ENCODE data around the gene SUGCT.

Gene SUGCT

DNA sequence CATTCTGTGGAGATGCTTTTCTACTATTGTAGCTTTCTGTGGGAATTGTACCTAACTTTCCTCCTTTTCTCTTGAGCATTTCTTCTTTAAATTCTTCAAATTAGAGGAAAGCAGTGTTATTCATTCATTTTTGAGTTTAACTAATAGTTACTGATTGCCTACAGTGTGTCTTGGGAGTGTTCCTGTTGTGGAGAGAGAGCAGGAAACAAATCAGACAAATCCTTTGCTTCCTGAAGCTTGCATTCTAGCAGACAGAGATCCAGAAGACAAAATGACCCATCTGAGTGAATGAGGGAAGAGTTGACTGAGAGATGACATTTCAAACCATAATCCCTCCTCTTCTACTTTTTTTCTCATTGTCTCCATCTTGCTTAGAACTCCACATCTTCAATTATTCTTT, 170.4 kb downstream of the SUGCT start:
- Histone ChIP-seq H3K4me3 (ENCODE audit: low read depth in 1 of 5, low read length in 5 of 5) (no peak overlapping the region), H3K36me3 (ENCODE audit: control insufficient read depth in 5 of 5, insufficient read depth in 5 of 5, low read length in 5 of 5) (no peaks in the 10 kb centered on the region), H3K9me3 (ENCODE audit: control insufficient read depth in 5 of 5, low read length in 5 of 5) (no peaks in the 10 kb centered on the region), H3K27me3 (ENCODE audit: control insufficient read depth in 5 of 5, insufficient read depth in 4 of 5, low read length in 5 of 5) (no peaks in the 10 kb centered on the region), H3K9ac (ENCODE audit: low read length in 5 of 5) (no peak overlapping the region), H3K27ac (ENCODE audit: low read depth, low read length) (no peak overlapping the region), H3K4me1 (ENCODE audit: control insufficient read depth in 5 of 5, insufficient read depth in 5 of 5, low read length in 5 of 5) (no peaks in the 10 kb centered on the region)

DNA sequence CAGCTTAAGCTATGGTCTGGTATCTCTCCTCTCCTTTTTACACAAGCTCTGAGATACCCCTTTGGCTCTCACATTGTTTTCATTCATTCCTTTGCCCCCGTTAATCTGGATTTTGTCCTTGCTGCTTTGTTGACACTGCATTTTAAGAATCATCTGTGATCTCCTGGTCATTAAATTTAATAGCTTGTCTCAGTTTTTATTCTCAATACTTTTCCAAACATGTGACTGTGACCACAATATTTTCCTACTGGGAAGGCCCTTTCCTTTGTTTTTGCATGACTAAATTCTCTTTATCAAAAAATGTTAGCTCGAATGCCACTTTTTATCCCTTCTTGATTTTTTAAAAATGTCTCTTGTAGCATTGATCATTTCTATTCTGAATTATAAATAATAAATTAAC, 171.2 kb downstream of the SUGCT start:
- Histone ChIP-seq H3K36me3 (ENCODE audit: control insufficient read depth in 5 of 5, insufficient read depth in 5 of 5, low read length in 5 of 5) (no peaks in the 10 kb centered on the region), H3K27ac (ENCODE audit: low read depth, low read length) (no peak overlapping the region), H3K4me1 (ENCODE audit: control insufficient read depth in 5 of 5, insufficient read depth in 5 of 5, low read length in 5 of 5) (no peaks in the 10 kb centered on the region), H3K27me3 (ENCODE audit: control insufficient read depth in 5 of 5, insufficient read depth in 4 of 5, low read length in 5 of 5) (no peaks in the 10 kb centered on the region), H3K9ac (ENCODE audit: low read length in 5 of 5) (no peak overlapping the region), H3K4me3 (ENCODE audit: low read depth in 1 of 5, low read length in 5 of 5) (no peak overlapping the region), H3K9me3 (ENCODE audit: control insufficient read depth in 5 of 5, low read length in 5 of 5) (no peaks in the 10 kb centered on the region)

DNA sequence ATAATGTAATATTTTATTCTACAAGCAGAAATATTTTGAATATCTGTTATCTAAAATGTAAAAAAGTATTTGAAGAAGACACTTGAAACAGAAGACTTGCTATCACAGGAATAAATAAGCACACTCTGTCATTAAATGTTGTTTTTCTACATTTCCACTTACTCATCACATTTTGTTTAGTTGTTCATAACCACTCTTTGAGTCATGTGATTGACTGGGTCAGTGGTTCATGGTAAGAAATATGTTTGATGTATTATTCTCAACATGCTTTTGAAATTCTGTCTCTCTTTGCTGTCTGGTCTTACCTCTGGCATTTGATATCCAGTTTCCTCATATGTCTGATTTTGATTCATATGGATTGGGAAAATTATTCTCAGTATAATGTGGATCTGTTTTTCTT, 171.8 kb downstream of the SUGCT start:
- Histone ChIP-seq H3K27ac (ENCODE audit: low read depth, low read length) (no peak overlapping the region), H3K27me3 (ENCODE audit: control insufficient read depth in 5 of 5, insufficient read depth in 4 of 5, low read length in 5 of 5) (no peaks in the 10 kb centered on the region), H3K9ac (ENCODE audit: low read length in 5 of 5) (no peak overlapping the region), H3K9me3 (ENCODE audit: control insufficient read depth in 5 of 5, low read length in 5 of 5) (no peaks in the 10 kb centered on the region), H3K4me3 (ENCODE audit: low read depth in 1 of 5, low read length in 5 of 5) (no peak overlapping the region), H3K36me3 (ENCODE audit: control insufficient read depth in 5 of 5, insufficient read depth in 5 of 5, low read length in 5 of 5) (no peaks in the 10 kb centered on the region), H3K4me1 (ENCODE audit: control insufficient read depth in 5 of 5, insufficient read depth in 5 of 5, low read length in 5 of 5) (no peaks in the 10 kb centered on the region)

GRCh38 chr7:40310258-40310657, 175.5 kb downstream of the SUGCT start:
- Histone ChIP-seq H3K4me3 (ENCODE audit: low read depth in 1 of 5, low read length in 5 of 5) (no peak overlapping the region), H3K9ac (ENCODE audit: low read length in 5 of 5) (no peak overlapping the region), H3K27me3 (ENCODE audit: control insufficient read depth in 5 of 5, insufficient read depth in 4 of 5, low read length in 5 of 5) (no peaks in the 10 kb centered on the region), H3K36me3 (ENCODE audit: control insufficient read depth in 5 of 5, insufficient read depth in 5 of 5, low read length in 5 of 5) (no peaks in the 10 kb centered on the region), H3K27ac (ENCODE audit: low read depth, low read length) (no peak overlapping the region), H3K4me1 (ENCODE audit: control insufficient read depth in 5 of 5, insufficient read depth in 5 of 5, low read length in 5 of 5) (no peaks in the 10 kb centered on the region), H3K9me3 (ENCODE audit: control insufficient read depth in 5 of 5, low read length in 5 of 5) (no peaks in the 10 kb centered on the region)

DNA sequence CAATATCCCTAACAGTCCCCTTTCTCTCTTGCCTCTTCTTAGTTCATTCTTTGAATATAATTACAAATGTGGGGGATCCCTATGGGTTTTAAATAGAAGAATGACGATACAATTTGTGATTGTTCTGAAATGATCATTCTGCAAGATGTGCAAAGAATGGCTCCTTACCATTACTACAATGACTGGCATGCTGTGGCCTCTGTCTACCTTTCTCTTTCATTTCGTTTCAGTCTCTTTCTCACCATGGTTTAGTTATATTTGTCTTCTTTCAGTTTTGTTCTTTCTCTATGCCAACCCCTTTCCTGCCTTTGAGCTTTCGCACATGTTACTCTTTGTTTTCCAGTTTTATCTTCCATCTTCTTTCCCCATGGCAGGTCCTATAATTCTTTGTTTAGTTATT, 176.5 kb downstream of the SUGCT start:
- H3K4me3 ChIP-seq (ENCODE audit: low read depth in 1 of 5, low read length in 5 of 5): no peak overlapping the region
- no peak overlapping the region for H3K9ac ChIP-seq (ENCODE audit: low read length in 5 of 5)
- no peaks in the 10 kb centered on the region for H3K36me3 ChIP-seq (ENCODE audit: control insufficient read depth in 5 of 5, insufficient read depth in 5 of 5, low read length in 5 of 5)
- no peak overlapping the region for H3K27ac ChIP-seq (ENCODE audit: low read depth, low read length)
- no peaks in the 10 kb centered on the region for H3K4me1 ChIP-seq (ENCODE audit: control insufficient read depth in 5 of 5, insufficient read depth in 5 of 5, low read length in 5 of 5)
- no peaks in the 10 kb centered on the region for H3K9me3 ChIP-seq (ENCODE audit: control insufficient read depth in 5 of 5, low read length in 5 of 5)
- H3K27me3 ChIP-seq (ENCODE audit: control insufficient read depth in 5 of 5, insufficient read depth in 4 of 5, low read length in 5 of 5): no peaks in the 10 kb centered on the region

- Histone ChIP-seq H3K9me3 (ENCODE audit: control insufficient read depth in 5 of 5, low read length in 5 of 5) (no peaks in the 10 kb centered on the region), H3K4me1 (ENCODE audit: control insufficient read depth in 5 of 5, insufficient read depth in 5 of 5, low read length in 5 of 5) (no peaks in the 10 kb centered on the region), H3K36me3 (ENCODE audit: control insufficient read depth in 5 of 5, insufficient read depth in 5 of 5, low read length in 5 of 5) (no peaks in the 10 kb centered on the region), H3K27me3 (ENCODE audit: control insufficient read depth in 5 of 5, insufficient read depth in 4 of 5, low read length in 5 of 5) (no peaks in the 10 kb centered on the region), H3K9ac (ENCODE audit: low read length in 5 of 5) (no peak overlapping the region), H3K27ac (ENCODE audit: low read depth, low read length) (no peak overlapping the region), H3K4me3 (ENCODE audit: low read depth in 1 of 5, low read length in 5 of 5) (no peak overlapping the region)
These were observed 180.5 kb downstream of the SUGCT start for GRCh38 chr7:40315277-40315676.

GRCh38 chr7:40316176-40316575, 181.4 kb downstream of the SUGCT start:
- H3K4me3 ChIP-seq (ENCODE audit: low read depth in 1 of 5, low read length in 5 of 5): no peak overlapping the region
- no peaks in the 10 kb centered on the region for H3K36me3 ChIP-seq (ENCODE audit: control insufficient read depth in 5 of 5, insufficient read depth in 5 of 5, low read length in 5 of 5)
- H3K27me3 ChIP-seq (ENCODE audit: control insufficient read depth in 5 of 5, insufficient read depth in 4 of 5, low read length in 5 of 5): no peaks in the 10 kb centered on the region
- no peak overlapping the region for H3K27ac ChIP-seq (ENCODE audit: low read depth, low read length)
- H3K4me1 ChIP-seq (ENCODE audit: control insufficient read depth in 5 of 5, insufficient read depth in 5 of 5, low read length in 5 of 5): no peaks in the 10 kb centered on the region
- H3K9ac ChIP-seq (ENCODE audit: low read length in 5 of 5): no peak overlapping the region
- H3K9me3 ChIP-seq (ENCODE audit: control insufficient read depth in 5 of 5, low read length in 5 of 5): no peaks in the 10 kb centered on the region

DNA sequence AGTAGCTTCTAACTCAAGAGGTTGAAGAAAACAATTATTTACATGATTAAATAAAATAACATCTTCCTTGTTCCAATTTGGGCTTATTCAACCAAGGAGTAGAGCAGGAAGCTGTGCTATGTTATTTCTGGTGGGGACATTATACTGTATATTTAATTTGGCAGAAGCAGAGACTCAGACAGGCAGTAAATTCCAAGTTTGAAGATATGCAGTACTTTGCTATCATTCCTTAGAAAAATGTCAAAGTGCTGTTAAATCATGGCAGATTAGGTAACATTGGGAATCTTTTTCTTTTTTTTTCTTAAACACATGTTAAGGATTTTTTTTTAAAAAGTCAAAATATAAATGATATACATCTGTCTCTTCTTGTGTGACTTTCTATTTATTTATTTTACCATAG, 190.1 kb downstream of the SUGCT start:
- H3K27me3 ChIP-seq (ENCODE audit: control insufficient read depth in 5 of 5, insufficient read depth in 4 of 5, low read length in 5 of 5): no peaks in the 10 kb centered on the region
- H3K36me3 ChIP-seq (ENCODE audit: control insufficient read depth in 5 of 5, insufficient read depth in 5 of 5, low read length in 5 of 5): no peaks in the 10 kb centered on the region
- H3K9ac ChIP-seq (ENCODE audit: low read length in 5 of 5): no peak overlapping the region

DNA sequence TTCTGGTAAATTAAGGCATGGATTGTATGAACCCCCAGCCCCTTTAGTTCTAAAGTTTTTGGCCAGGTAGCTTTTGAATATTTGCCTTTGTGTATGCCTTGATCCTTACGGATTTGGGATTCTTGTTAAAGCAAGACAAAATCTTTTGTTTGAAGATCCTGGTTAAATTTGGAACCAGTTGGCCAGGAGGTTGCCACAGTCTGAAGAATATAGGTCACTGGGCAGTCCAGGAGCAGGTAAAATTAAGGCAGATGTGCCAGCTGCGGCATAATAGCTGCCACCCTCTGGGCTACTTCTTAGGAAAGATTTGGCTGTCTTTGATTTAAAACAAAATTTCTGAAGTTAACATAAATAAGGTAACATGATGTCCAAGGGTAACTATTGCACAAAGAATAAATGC, 192.3 kb downstream of the SUGCT start:
- Histone ChIP-seq H3K9ac (ENCODE audit: low read length in 5 of 5) (no peak overlapping the region), H3K36me3 (ENCODE audit: control insufficient read depth in 5 of 5, insufficient read depth in 5 of 5, low read length in 5 of 5) (no peaks in the 10 kb centered on the region), H3K27me3 (ENCODE audit: control insufficient read depth in 5 of 5, insufficient read depth in 4 of 5, low read length in 5 of 5) (no peaks in the 10 kb centered on the region), H3K27ac (ENCODE audit: low read depth, low read length) (no peak overlapping the region), H3K4me1 (ENCODE audit: control insufficient read depth in 5 of 5, insufficient read depth in 5 of 5, low read length in 5 of 5) (peaks cover 0 to 9% (median 8%) of the 10 kb centered on the region in 5 donors), H3K4me3 (ENCODE audit: low read depth in 1 of 5, low read length in 5 of 5) (no peak overlapping the region), H3K9me3 (ENCODE audit: control insufficient read depth in 5 of 5, low read length in 5 of 5) (no peaks in the 10 kb centered on the region)

More for the DNA sequence above, 190.1 kb downstream of the SUGCT start:
- peaks cover 0 to 9% (median 8%) of the 10 kb centered on the region in 5 donors for H3K4me1 ChIP-seq (ENCODE audit: control insufficient read depth in 5 of 5, insufficient read depth in 5 of 5, low read length in 5 of 5)
- no peak overlapping the region for H3K4me3 ChIP-seq (ENCODE audit: low read depth in 1 of 5, low read length in 5 of 5)
- H3K9me3 ChIP-seq (ENCODE audit: control insufficient read depth in 5 of 5, low read length in 5 of 5): no peaks in the 10 kb centered on the region
- no peak overlapping the region for H3K27ac ChIP-seq (ENCODE audit: low read depth, low read length)

GRCh38 chr7:40327873-40328272, 193.1 kb downstream of the SUGCT start:
- no peak overlapping the region for H3K9ac ChIP-seq (ENCODE audit: low read length in 5 of 5)
- no peaks in the 10 kb centered on the region for H3K36me3 ChIP-seq (ENCODE audit: control insufficient read depth in 5 of 5, insufficient read depth in 5 of 5, low read length in 5 of 5)
- peaks cover 0 to 9% (median 8%) of the 10 kb centered on the region in 5 donors for H3K4me1 ChIP-seq (ENCODE audit: control insufficient read depth in 5 of 5, insufficient read depth in 5 of 5, low read length in 5 of 5)
- no peaks in the 10 kb centered on the region for H3K9me3 ChIP-seq (ENCODE audit: control insufficient read depth in 5 of 5, low read length in 5 of 5)
- no peak overlapping the region for H3K4me3 ChIP-seq (ENCODE audit: low read depth in 1 of 5, low read length in 5 of 5)
- no peak overlapping the region for H3K27ac ChIP-seq (ENCODE audit: low read depth, low read length)
- no peaks in the 10 kb centered on the region for H3K27me3 ChIP-seq (ENCODE audit: control insufficient read depth in 5 of 5, insufficient read depth in 4 of 5, low read length in 5 of 5)

DNA sequence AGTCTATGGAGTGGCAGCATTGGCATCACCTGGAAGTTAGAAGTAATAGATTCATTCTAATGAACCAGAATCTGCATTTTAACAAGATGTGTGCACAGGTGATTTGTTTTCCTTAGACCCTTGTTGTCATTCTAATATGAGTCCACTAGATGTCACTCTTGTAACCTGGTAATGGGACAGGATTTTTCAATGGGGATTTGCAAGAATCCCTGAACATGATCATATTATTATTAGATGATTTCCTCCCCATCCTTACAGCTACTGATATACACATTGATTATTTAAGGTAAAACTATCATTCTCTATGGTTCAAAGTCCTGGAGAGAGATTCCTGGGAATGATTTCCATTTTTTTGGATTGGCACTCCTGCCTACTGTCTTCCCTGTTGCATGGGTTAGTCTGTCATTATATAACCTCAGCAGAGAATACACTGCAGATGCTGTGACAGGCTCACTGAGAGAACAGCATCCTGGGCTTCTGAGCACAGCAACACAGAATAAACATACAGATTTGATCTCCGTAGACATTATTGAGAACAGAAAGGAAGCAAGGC, 194.9 kb downstream of the SUGCT start:
- Histone ChIP-seq H3K36me3 (ENCODE audit: control insufficient read depth in 5 of 5, insufficient read depth in 5 of 5, low read length in 5 of 5) (no peaks in the 10 kb centered on the region), H3K27me3 (ENCODE audit: control insufficient read depth in 5 of 5, insufficient read depth in 4 of 5, low read length in 5 of 5) (no peaks in the 10 kb centered on the region), H3K4me1 (ENCODE audit: control insufficient read depth in 5 of 5, insufficient read depth in 5 of 5, low read length in 5 of 5) (peaks cover 0 to 9% (median 8%) of the 10 kb centered on the region in 5 donors), H3K9me3 (ENCODE audit: control insufficient read depth in 5 of 5, low read length in 5 of 5) (no peaks in the 10 kb centered on the region), H3K9ac (ENCODE audit: low read length in 5 of 5) (peak overlapping the region in 1 of 5 donors; percentile 13), H3K27ac (ENCODE audit: low read depth, low read length) (no peak overlapping the region), H3K4me3 (ENCODE audit: low read depth in 1 of 5, low read length in 5 of 5) (no peak overlapping the region)

Data from subcutaneous abdominal adipose tissue (tissue), 5 donors.